Non-pigmented ciliary epithelial cell (primary cell): ENCODE data around the gene WRNIP1.

Experiments
- DNase-seq: peaks from one replicate; pipeline ENCODE4 v3.0.0-alpha.2; 2010; ENCODE audit warnings: low read depth

WRNIP1 gene

DNA sequence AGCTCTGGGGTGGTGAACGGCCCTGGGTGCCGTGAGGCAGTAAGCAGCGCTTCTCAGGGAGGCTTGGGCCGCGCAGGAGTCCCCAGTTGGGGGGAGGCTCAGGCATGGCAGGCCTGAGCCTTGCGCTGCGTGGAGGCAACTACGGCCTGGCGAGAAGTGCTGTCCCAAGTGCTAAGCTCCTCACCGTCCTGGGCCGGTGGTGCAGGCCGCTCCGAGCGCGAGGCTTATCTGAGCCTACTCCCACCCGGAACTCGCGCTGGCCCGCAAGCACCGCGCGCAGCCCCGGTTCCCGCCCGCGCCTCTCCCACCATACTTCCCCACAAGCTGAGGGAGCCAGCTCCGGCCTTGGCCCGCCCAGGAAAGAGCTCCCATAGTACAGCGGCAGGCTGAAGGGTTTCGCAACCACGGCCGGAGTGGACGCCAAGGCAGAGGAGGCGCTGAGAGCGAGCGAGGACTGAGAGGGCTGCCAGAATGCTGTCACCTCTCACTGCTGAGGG is 1.8 kb upstream of the WRNIP1 start:
- no peak for DNase-seq

- no peak for DNase-seq
These were observed 1.2 kb upstream of the WRNIP1 start for GRCh38 chr6:2763876-2764540.

DNA sequence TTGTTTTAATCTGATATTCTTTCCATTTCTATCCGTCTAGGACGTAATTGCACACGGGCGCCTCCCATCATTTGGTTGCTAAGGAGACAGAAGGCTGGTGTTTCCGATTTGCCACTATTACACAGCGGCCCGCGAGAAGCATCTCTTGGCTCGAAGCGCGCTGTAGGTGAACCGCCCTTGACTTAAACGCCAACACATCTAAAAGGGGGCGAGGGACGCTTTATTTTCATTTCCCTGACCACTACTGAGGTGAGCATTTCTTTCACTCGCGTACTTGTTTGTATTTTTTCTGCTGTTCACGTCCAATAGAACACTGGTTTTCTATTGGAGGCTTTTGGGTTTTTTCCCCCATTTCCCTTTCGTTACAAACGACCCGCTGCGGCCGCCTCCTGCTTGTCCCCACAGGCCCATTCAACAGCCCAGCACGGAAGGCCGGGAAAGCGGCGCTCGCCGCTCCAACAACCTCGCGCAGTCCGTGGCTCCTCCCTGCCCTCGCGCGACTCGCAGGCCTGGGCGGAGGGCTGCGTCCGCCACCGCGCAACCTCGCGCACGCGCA is 505 bp upstream of the WRNIP1 start:
- DNase-seq = no peak

DNA sequence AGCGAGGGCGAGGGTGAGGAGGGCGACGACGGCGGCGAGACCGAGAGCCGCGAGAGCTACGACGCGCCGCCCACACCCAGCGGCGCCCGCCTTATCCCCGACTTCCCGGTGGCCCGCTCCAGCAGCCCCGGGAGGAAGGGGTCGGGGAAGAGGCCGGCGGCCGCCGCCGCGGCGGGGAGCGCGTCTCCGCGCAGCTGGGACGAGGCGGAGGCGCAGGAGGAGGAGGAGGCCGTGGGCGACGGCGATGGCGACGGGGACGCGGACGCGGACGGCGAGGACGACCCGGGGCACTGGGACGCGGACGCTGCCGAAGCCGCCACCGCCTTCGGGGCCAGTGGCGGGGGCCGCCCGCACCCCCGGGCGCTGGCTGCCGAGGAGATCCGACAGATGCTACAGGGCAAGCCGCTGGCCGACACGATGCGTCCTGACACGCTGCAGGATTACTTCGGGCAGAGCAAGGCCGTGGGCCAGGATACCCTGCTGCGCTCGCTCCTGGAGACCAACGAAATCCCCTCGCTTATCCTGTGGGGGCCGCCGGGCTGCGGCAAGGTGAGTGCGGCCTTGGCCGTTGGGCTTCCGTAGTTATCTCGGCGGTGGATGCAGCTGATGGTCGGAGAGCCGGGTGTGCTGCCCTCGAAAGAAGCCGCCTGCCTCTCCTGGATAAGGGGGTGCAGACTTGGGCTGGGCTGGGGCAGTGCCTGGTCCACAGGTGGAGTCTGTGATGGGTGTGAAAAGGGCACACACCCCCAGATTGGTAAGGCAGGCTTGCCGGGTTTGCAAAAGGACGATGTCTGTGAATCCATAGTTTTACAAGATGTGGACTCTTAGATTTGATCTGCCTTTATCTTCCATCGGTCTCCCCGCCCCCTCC is 938 bp downstream of the WRNIP1 start:
- no peak for DNase-seq

- no peak for DNase-seq
These were observed 1.8 kb downstream of the WRNIP1 start for GRCh38 chr6:2766767-2767656.

DNA sequence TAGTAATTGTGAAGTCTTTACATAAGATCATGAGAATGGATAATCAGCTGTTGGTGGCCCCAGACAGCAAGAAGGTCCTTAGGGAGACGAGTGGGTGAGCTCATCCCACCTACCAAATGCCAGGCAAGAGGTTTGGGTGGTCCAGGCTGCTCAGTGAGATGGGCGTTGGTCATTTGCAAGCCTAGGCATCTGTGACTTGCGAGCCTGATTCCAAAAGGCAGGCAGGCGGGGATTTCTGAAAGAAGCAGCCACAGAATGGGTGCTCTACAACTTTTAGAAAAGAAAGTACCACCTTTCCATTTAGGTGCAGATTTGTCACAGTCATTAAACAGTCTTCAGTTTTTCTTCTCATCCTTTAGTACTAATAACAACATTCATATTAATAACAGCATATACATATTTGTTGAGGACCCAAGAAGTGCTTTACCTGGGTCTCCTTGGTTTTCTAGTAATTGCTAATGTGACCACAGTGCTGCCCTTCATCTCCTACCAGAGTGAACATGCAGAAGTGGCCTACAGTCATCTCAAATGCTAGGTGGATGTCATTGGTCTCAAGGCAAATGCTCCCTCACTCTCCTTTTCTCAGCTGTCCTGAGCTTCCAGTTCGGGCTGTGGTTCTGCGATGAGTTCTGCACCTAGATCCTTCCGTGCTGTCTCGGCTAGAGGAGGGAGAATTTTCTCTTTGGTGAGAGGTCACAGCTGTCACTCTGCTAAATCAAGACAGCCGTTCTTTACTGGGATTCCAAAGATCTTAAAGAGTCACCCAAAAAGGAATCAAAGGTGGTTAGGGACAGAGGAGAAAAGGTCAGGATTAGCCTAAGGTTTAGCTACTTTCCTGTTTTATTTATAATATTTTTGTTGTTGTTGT is 2.7 kb downstream of the WRNIP1 start:
- DNase-seq = no peak

- DNase-seq = no peak
These were observed 3.5 kb downstream of the WRNIP1 start for GRCh38 chr6:2768696-2769095.

- no peak for DNase-seq
These were observed 5.0 kb downstream of the WRNIP1 start for GRCh38 chr6:2770171-2770570.

- DNase-seq = no peak
These were observed 5.9 kb downstream of the WRNIP1 start for GRCh38 chr6:2771079-2771478.

DNA sequence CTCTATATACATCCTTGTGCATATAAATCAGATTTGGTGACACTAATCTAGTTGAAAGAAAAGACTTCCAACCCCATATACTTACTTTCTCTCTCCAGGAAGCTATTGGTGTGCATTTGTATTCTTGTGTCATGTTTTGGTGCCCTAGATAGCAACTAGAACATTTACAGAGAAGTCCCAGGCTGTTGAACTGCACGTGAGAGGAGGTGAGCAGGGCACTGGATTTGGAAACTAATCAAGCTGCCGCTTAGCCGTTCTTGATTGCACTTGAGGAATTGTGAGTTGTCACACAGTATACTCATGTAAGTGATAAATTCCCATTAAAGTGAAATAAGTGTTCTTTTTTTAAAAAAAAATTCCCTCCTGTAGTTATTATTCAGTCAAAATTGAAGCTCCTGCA is 7.6 kb downstream of the WRNIP1 start:
- no peak for DNase-seq

- DNase-seq = no peak
These were observed 8.3 kb downstream of the WRNIP1 start for GRCh38 chr6:2773449-2773848.

GRCh38 chr6:2775003-2775402 is 9.8 kb downstream of the WRNIP1 start:
- no peak for DNase-seq

DNA sequence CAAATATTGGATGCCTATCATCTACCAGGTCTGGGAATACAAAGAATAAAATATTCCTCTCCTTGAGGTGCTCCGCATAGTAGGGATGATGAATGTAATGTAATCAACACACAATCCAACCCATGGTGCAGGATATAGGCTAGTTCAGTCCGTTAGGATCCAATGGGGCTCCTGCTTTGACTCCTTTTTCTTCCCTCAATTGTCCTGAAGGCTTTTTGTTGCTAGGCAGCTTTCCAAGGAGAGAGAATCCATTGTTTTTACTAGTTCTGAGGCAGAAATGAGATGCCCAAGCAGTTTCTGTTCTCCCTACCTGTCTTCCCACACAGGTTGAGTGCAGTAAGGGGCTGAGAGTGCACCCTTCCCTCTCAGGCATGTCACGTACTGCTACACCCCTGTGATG is 12.1 kb downstream of the WRNIP1 start:
- no peak for DNase-seq

GRCh38 chr6:2780102-2780737 is 15.0 kb downstream of the WRNIP1 start:
- no peak for DNase-seq

GRCh38 chr6:2781685-2782355 is 16.6 kb downstream of the WRNIP1 start:
- DNase-seq = no peak

DNA sequence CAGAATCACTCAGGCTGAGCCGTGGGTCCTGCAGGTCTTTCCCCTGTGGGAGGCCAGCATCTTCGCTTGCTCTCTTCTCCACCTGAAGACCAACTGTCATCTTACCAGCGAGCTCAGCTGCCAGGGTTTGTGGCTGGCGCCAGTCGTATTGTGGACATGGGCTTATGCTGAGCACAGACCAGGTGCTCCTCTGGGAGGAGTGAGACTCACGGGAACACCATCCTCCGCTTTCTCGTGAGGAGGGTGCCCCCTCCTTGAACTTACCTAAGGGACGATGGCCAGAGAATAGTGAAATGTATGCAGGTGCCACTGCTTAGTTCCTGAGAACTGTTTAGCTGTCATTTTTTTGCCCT is 17.1 kb downstream of the WRNIP1 start:
- DNase-seq = no peak

DNA sequence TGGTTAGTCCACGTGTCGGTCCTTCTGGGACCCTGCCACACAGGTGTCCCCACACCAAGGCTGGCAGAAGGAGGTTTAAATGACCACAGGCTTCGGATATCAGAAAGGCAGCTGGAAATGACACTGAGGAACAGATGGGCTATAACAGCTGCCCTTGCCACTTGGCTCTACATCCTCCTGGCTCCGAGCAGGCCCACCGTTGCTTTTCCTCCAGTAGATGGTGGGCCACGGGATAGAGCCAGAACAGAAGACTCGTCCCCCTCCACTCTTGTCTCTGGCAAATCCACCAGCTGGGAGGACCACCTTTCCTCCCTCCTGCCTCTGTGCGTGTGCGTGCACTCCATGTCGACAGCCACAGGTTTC is 17.6 kb downstream of the WRNIP1 start:
- no peak for DNase-seq

DNA sequence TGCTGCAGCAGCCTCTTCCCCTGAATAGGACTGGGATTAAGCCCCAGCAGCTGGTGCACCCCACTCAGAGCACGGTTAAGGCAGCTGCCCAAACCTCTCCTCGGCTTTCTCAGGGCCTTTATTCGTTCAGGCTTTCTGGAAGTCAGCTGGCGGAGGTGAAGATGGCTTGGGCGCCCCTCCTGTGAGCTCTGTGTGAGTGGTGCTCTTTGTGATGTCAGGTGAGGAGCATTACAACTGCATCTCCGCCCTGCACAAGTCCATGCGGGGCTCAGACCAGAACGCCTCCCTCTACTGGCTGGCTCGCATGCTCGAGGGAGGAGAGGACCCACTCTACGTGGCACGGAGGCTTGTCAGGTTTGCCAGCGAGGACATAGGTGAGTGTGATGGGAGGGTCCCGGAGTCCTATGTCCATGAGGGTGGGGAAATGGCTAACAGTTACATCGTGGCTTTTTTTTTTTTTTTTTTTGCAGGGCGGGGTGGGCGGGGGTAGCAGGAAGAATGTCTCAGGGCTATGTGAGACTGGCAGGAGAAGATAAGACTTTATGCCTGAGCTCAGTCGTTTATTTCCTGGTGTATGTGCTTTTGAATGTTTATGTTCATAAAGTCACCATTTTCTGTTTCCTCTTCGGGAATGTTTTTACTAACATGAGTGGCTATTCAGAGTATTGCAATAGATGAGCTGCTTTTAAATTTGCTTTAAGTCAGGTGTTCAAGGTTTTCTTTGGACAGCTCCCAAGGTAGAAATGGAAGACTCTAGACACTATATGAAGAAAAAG is 18.2 kb downstream of the WRNIP1 start:
- no peak for DNase-seq

DNA sequence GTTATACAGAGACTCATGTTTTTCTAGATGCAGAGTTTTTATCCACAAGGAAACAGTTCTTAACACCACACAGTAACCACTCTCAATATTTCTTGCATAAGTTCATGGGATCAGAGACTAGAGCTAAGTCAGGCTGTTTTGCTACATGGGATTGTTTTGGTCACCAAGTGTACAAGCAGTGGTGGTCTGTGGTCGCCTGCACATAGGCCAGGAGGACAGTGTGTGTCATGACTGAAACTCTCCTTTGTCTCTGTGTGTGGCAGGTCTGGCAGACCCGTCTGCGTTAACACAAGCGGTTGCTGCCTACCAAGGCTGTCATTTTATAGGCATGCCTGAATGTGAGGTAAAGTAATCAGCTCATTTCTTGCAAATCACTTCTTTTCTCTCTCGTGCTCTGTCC is 18.9 kb downstream of the WRNIP1 start:
- no peak for DNase-seq
